Trophoblast cell (in vitro differentiated cells and primary cell): ENCODE results near the gene PIK3CB.
"Not testable (repeated sequence)": the region's sequence is repeated elsewhere in the genome, so short reads cannot be mapped to it uniquely, and the experiment has no call there.

Experiments used
- DNase-seq, 2 donors: peaks; one replicate each; pipeline ENCODE4 v3.0.0-alpha.2; 2016
- H2AFZ ChIP-seq: 2 replicates; pipeline ENCODE4 v1.6.1; 2013; ENCODE audit warnings: low read length, moderate library complexity, mild to moderate bottlenecking; ENCODE audit not compliant: insufficient read depth, poor library complexity
- H2AK5ac ChIP-seq: 2 replicates; pipeline ENCODE4 v1.6.1; 2013; ENCODE audit warnings: mild to moderate bottlenecking, low read length
- H2BK120ac ChIP-seq: 2 replicates; pipeline ENCODE4 v1.6.1; 2013; ENCODE audit warnings: low read length, mild to moderate bottlenecking, moderate library complexity; ENCODE audit not compliant: insufficient read depth, poor library complexity
- H2BK12ac ChIP-seq: 2 replicates; pipeline ENCODE4 v1.6.1; 2013; ENCODE audit warnings: mild to moderate bottlenecking, low read length, moderate library complexity
- H2BK5ac ChIP-seq: 2 replicates; pipeline ENCODE4 v1.6.1; 2013; ENCODE audit warnings: low read length, low read depth, moderate library complexity, mild to moderate bottlenecking; ENCODE audit not compliant: poor library complexity
- H3K14ac ChIP-seq: 2 replicates; pipeline ENCODE4 v1.6.1; 2013; ENCODE audit warnings: mild to moderate bottlenecking, low read length
- H3K18ac ChIP-seq: 2 replicates; pipeline ENCODE4 v1.6.1; 2013; ENCODE audit warnings: mild to moderate bottlenecking, low read length
- H3K23ac ChIP-seq: 2 replicates; pipeline ENCODE4 v1.6.1; 2013; ENCODE audit warnings: low read length
- H3K27ac ChIP-seq: 2 replicates; pipeline ENCODE4 v1.5.1; 2013; ENCODE audit warnings: low read depth, mild to moderate bottlenecking, inconsistent platforms, low read length, moderate library complexity
- H3K27me3 ChIP-seq: 2 replicates; pipeline ENCODE4 v1.6.1; 2013; ENCODE audit warnings: inconsistent platforms, mild to moderate bottlenecking, low read length, moderate library complexity; ENCODE audit not compliant: insufficient read depth
- H3K36me3 ChIP-seq, 2 experiments: 1 replicate in 1 of 2; 2 replicates in 1 of 2; pipeline ENCODE4 v1.6.1; 2013; ENCODE audit warnings: low read length in 2 of 2, mild to moderate bottlenecking in 2 of 2, moderate library complexity in 1 of 2; ENCODE audit not compliant: insufficient read depth in 2 of 2, control insufficient read depth in 1 of 2
- H3K4ac ChIP-seq: 2 replicates; pipeline ENCODE4 v1.6.1; 2013; ENCODE audit warnings: low read depth, mild to moderate bottlenecking, low read length, moderate library complexity
- H3K4me1 ChIP-seq, 2 experiments: 1 replicate in 1 of 2; 2 replicates in 1 of 2; pipeline ENCODE4 v1.6.1; 2013; ENCODE audit warnings: low read length in 2 of 2, mild to moderate bottlenecking in 2 of 2, moderate library complexity in 1 of 2; ENCODE audit not compliant: insufficient read depth in 2 of 2, control insufficient read depth in 1 of 2
- H3K4me2 ChIP-seq: 2 replicates; pipeline ENCODE4 v1.6.1; 2013; ENCODE audit warnings: inconsistent platforms, mild to moderate bottlenecking, low read length, moderate library complexity
- H3K4me3 ChIP-seq: 2 replicates; pipeline ENCODE4 v1.5.1; 2013; ENCODE audit warnings: mild to moderate bottlenecking, low read depth, low read length, inconsistent platforms
- H3K79me1 ChIP-seq: one replicate; pipeline ENCODE4 v1.6.1; 2013; ENCODE audit warnings: low read length
- H3K79me2 ChIP-seq: 2 replicates; pipeline ENCODE4 v1.6.1; 2013; ENCODE audit warnings: low read length, mild to moderate bottlenecking; ENCODE audit not compliant: control insufficient read depth, insufficient read depth, poor library complexity
- H3K9ac ChIP-seq: 2 replicates; pipeline ENCODE4 v1.6.1; 2013; ENCODE audit warnings: mild to moderate bottlenecking, low read length
- H3K9me3 ChIP-seq: 2 replicates; pipeline ENCODE4 v1.6.1; 2013; ENCODE audit warnings: low read depth, mild to moderate bottlenecking, control low read depth, inconsistent platforms, low read length; ENCODE audit not compliant: insufficient read depth
- H4K12ac ChIP-seq: 2 replicates; pipeline ENCODE4 v1.6.1; 2013; ENCODE audit warnings: low read depth, mild to moderate bottlenecking, low read length, moderate library complexity
- H4K8ac ChIP-seq: 2 replicates; pipeline ENCODE4 v1.6.1; 2013; ENCODE audit warnings: low read depth, mild to moderate bottlenecking, low read length, moderate library complexity
- H4K91ac ChIP-seq: one replicate; pipeline ENCODE4 v1.6.1; 2013; ENCODE audit warnings: low read depth, mild to moderate bottlenecking, low read length, moderate library complexity
- WGBS: extraction: QIAGEN DNeasy Blood & Tissue Kit; methylation state at CpG from one replicate; pipeline ENCODE4 v1.1.7; 2013; ENCODE audit warnings: missing lambda C conversion rate; ENCODE audit not compliant: insufficient read length, insufficient coverage; ENCODE audit errors: extremely low coverage; 5-methylcytosine and 5-hydroxymethylcytosine counted together

The PIK3CB gene

DNA sequence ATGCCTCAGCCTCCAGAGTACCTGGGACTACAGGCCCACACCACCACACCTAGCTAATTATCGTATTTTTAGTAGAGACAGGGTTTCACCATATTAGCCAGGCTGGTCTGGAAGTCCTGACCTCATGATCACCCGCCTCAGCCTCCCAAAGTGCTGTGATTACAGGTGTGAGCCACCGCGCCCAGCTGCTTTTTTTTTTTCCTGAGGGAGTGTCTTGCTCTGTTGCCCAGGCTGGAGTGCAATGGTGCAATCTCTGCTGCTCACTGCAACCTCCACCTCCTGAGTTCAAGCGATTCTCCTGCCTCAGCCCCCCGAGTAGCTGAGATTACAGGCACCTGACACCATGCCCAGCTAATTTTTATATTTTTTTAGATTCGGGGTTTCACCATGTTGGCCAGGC lies 3.7 kb upstream of the PIK3CB start:
- not testable (repeated sequence) for H3K4me2 ChIP-seq, H3K27me3 ChIP-seq, H3K9ac ChIP-seq, H3K27ac ChIP-seq, H3K79me2 ChIP-seq, H3K4ac ChIP-seq, H2AFZ ChIP-seq, H3K9me3 ChIP-seq, H4K12ac ChIP-seq, H3K36me3 ChIP-seq, H2BK12ac ChIP-seq, H2BK5ac ChIP-seq, H2BK120ac ChIP-seq, H3K4me3 ChIP-seq, H3K4me1 ChIP-seq, H3K23ac ChIP-seq, H4K8ac ChIP-seq, H3K18ac ChIP-seq, H3K14ac ChIP-seq, H2AK5ac ChIP-seq, H4K91ac ChIP-seq
- no CpG with 5 or more reads among the region's 7 CpGs for WGBS
- DNase-seq = peak; percentile 50 to 60
- H3K79me1 ChIP-seq = peaks cover 11% of the 10 kb centered on the region

DNA sequence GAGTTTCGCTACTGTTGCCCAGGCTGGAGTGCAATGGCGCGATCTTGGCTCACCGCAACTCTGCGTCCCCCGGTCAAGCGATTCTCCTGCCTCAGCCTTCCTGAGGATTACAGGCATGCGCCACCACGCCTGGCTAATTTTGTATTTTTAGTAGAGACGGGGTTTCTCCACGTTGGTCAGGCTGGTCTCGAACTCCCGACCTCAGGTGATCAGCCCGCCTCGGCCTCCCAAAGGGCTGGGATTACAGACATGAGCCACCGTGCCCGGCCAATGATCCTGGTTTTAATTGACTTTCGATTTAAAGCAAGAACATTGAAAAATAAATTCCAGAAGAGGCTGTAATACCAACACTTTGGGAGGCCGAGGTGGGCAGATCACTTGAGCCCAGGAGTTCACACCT lies 1.1 kb upstream of the PIK3CB start:
- H2BK12ac ChIP-seq = not testable (repeated sequence)

DNA sequence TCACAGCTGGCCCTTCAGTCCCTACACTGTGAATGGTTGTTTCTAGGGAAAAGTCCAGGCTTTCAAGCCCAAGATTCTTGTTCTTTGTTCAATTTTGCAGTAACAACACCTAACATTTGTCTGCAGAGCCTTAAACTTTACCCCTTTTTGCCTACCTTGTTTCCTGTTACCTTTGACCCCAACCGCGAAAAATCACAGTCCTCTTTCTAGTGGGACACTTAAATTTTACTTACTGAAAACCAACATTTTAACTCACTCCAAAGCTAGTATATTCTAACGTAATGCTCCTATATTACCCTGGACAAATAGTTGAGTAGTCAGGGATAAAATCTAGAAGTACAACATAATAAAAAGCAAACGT lies 649 bp upstream of the PIK3CB start:
- peaks cover 14% of the 10 kb centered on the region for H3K79me2 ChIP-seq
- peak overlapping the region; percentile 89 for H3K18ac ChIP-seq
- peak overlapping the region; percentile 60 for H2BK5ac ChIP-seq
- no CpG with 5 or more reads among the region's 4 CpGs for WGBS
- H4K12ac ChIP-seq = peak overlapping the region; percentile 65
- H3K4me2 ChIP-seq = peak overlapping the region; percentile 78
- H2BK120ac ChIP-seq = peak overlapping the region; percentile 19
- H3K23ac ChIP-seq = no peak overlapping the region
- H3K9ac ChIP-seq = peak overlapping the region; percentile 95
- peak overlapping the region; percentile 77 for H4K91ac ChIP-seq
- no peaks in the 10 kb centered on the region for H3K9me3 ChIP-seq
- peak overlapping the region; percentile 46 for H3K4ac ChIP-seq
- peak overlapping the region; percentile 79 for H3K14ac ChIP-seq
- H3K4me3 ChIP-seq = peak overlapping the region; percentile 89
- no peaks in the 10 kb centered on the region for H3K36me3 ChIP-seq
- no peak overlapping the region for H2AK5ac ChIP-seq
- peaks cover 11% of the 10 kb centered on the region for H3K79me1 ChIP-seq
- no peak overlapping the region for H2BK12ac ChIP-seq
- H3K27ac ChIP-seq = peak overlapping the region; percentile 93
- no peaks in the 10 kb centered on the region for H3K27me3 ChIP-seq
- H4K8ac ChIP-seq = peak overlapping the region; percentile 89
- peaks cover under 1 to 1% of the 10 kb centered on the region in 2 experiments for H3K4me1 ChIP-seq
- H2AFZ ChIP-seq = peak overlapping the region; percentile 80
- no peak for DNase-seq

More for the DNA sequence above, 1.1 kb upstream of the PIK3CB start:
- H2AK5ac ChIP-seq, H3K36me3 ChIP-seq, H2BK5ac ChIP-seq, H3K4me3 ChIP-seq, H3K18ac ChIP-seq, H3K14ac ChIP-seq, H3K4ac ChIP-seq, H3K9me3 ChIP-seq, H3K27ac ChIP-seq, H3K9ac ChIP-seq, H4K12ac ChIP-seq, H3K27me3 ChIP-seq, H2BK120ac ChIP-seq, H3K4me1 ChIP-seq, DNase-seq, H2AFZ ChIP-seq, H3K4me2 ChIP-seq, H3K23ac ChIP-seq, H4K91ac ChIP-seq: not testable (repeated sequence)
- Histone ChIP-seq H3K79me1 (peaks cover 11% of the 10 kb centered on the region), H4K8ac (peak overlapping the region; percentile 49), H3K79me2 (peaks cover 14% of the 10 kb centered on the region)
- no CpG with 5 or more reads among the region's 19 CpGs for WGBS

DNA sequence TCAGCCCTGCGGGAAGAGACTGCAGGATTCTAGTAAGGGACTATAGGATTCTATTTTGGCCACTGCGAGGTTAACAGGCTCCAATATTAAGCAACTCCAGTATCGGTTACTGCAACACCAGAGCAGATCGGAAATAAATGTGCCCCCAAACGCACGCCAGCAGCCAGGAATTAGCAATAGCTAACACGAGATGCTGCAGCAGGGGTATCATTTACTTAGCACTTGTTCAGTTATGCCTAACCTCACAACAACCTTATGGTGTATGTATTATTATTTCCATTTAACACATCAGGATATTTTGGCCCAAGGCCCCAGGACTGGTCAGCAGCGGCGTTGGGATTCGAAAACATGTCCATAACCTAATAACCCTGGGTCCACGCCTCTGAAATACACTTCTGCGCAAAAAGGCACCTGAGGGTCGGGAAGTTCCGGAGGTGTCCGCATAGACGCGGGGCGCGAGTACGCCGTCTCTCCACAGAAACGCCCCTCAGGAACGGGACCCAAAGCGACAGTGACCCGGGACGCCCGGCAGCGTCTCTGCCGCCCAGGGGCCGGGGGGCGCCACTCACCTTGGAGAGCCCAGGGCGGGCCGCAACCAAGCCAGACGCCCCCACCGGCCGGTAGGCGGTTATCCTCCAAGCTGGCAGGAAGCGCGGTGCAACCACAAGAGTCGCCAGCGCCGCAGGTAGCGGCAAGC lies 681 bp downstream of the PIK3CB start:
- peak overlapping the region; percentile 89 for H4K91ac ChIP-seq
- no peaks in the 10 kb centered on the region for H3K27me3 ChIP-seq
- H3K79me2 ChIP-seq = peaks cover 14% of the 10 kb centered on the region
- H4K8ac ChIP-seq = peak overlapping the region; percentile 91
- H3K9ac ChIP-seq = peak overlapping the region; percentile 72
- peak overlapping the region; percentile 80 for H2AFZ ChIP-seq
- H3K36me3 ChIP-seq = no peaks in the 10 kb centered on the region
- WGBS = no CpG with 5 or more reads among the region's 43 CpGs
- H2BK12ac ChIP-seq = no peak overlapping the region
- peak overlapping the region; percentile 59 for H3K4ac ChIP-seq
- peak overlapping the region; percentile 39 for H2BK5ac ChIP-seq
- peak overlapping the region; percentile 96 for H4K12ac ChIP-seq
- no peak overlapping the region for H2AK5ac ChIP-seq
- H3K23ac ChIP-seq = no peak overlapping the region
- peaks cover 3% of the 10 kb centered on the region in 2 experiments for H3K4me1 ChIP-seq
- peak overlapping the region; percentile 89 for H3K27ac ChIP-seq
- peaks cover 11% of the 10 kb centered on the region for H3K79me1 ChIP-seq
- H3K9me3 ChIP-seq = no peaks in the 10 kb centered on the region
- peak in 1 of 2 donors; percentile 53 for DNase-seq
- H3K18ac ChIP-seq = peak overlapping the region; percentile 64
- H3K4me2 ChIP-seq = peak overlapping the region; percentile 81
- H2BK120ac ChIP-seq = peak overlapping the region; percentile 60
- H3K4me3 ChIP-seq = peak overlapping the region; percentile 89
- peak overlapping the region; percentile 87 for H3K14ac ChIP-seq
